ENCODE data around the gene SLC37A3.
A peak's percentile ranks its signal among the peaks of the same experiment; 100 is the strongest.
"Not testable (repeated sequence)": the region's sequence is repeated elsewhere in the genome, so short reads cannot be mapped to it uniquely, and the experiment has no call there.

SLC37A3 gene, protein sequence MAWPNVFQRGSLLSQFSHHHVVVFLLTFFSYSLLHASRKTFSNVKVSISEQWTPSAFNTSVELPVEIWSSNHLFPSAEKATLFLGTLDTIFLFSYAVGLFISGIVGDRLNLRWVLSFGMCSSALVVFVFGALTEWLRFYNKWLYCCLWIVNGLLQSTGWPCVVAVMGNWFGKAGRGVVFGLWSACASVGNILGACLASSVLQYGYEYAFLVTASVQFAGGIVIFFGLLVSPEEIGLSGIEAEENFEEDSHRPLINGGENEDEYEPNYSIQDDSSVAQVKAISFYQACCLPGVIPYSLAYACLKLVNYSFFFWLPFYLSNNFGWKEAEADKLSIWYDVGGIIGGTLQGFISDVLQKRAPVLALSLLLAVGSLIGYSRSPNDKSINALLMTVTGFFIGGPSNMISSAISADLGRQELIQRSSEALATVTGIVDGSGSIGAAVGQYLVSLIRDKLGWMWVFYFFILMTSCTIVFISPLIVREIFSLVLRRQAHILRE

DNA sequence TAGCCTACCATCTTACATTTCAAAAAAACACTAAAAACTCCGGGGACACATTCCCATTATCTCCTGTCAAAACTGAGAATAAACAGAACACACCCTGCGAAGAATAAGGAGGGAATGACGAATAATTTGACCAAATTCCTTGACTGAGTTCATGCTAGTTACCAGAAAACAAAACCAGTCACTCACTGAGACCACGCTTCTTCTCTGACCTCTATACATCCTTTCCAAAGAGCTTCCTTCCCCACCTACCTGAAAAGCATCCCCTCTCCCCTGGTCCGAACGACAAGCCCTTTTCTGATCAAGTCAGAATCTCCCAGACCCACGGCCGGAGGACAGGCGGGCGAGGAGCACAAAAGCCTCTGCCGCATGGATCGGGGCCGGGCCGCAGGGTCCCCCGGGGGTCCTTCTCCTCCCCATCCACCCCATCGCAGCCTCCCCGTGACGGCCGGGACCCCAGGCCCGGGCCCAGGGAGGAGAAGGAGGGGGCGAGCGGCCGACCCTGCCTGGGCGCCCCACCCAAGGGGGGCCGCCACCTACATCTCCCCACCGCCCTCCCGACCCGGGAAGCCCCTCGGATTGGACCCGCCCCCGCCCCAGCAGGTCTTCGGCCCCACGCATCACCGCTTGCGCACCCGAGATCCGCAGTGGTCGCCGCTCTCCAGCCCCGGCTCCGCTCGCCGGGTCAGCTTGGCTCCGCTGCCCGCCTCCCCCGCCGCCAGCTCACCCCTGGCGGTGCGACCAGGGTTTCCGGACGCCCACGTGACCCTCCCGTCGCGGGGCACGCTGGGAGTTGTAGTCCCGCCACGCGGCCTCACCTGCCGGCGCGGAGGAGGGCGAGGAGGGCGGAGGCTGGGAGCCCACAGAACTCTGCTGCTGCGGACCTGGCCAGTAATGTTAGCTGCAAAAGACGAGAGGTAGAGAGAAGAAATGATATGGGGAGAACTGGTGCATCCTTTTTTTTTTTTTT, at the start of gene SLC37A3:
SLC37A3 (minus strand) TSS at position 747 of the 967 bp plus-strand sequence. CDS start 16,004 bp downstream, outside the sequence.
- Histone ChIP-seq H3K27ac (peak within 1 kb of the TSS; percentile 76 to 99 (median 91)), H3K4me3 (peak within 1 kb of the TSS; percentile 94 to 99 (median 97))

DNA sequence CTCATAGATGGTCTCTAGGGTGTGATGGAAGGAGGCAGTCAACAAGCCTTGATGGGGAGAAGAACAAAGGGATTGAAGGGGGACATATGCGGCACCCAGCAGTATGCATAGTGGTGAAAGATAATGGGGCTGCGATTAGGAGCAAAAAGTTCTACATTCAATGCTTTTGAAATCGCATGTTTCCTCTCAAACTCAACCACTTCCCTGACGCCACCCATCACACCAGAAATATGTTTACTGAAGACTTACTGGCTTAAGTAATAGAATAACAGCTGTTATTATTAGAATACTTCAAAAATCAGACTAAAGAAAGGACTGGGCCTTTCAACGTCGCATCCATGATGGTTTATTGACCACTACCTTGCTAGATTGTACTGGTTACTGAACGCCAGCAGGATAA, 49.5 kb upstream of the SLC37A3 start:
- Histone ChIP-seq H3K27ac (no peak overlapping the region), H3K4me3 (no peak overlapping the region)

DNA sequence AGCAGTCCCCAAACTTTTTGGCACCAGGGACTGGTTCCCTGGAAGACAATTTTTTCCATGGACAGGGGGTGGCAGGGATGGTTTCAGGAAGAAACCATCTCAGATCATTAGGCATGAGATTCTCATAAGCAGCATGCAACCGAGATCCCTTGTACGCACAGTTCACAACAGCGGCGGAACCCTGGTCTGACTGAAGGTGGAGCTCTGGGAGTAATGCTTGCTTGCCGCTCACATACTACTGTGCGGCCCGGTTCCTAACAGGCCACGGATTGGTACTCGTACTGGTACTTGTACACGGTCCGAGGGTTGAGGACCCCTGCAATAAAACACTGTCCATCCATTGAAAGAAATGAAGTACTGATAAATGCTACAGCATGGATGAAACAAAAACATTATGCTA, 48.1 kb upstream of the SLC37A3 start:
- no peak overlapping the region for H3K27ac ChIP-seq
- no peak overlapping the region for H3K4me3 ChIP-seq

DNA sequence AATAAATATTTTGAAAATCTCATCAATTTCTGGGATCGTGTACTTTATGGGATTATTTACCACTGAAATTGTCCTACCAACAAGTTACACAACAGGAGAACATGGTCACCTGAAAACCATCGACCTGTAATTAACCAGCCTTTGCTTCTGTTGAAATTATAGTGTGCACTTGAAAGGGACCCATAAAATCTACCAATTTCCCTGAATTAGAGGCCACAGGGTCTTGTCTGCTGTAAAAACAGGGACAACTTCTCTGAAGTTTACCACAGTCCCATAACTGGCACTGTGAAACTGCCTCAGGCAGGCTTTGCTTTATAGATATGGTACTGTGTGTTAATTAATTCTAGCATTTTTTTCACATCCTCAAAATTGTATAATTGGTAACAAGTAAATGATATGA, 43.2 kb upstream of the SLC37A3 start:
- Histone ChIP-seq H3K4me3 (no peak overlapping the region), H3K27ac (no peak overlapping the region)

DNA sequence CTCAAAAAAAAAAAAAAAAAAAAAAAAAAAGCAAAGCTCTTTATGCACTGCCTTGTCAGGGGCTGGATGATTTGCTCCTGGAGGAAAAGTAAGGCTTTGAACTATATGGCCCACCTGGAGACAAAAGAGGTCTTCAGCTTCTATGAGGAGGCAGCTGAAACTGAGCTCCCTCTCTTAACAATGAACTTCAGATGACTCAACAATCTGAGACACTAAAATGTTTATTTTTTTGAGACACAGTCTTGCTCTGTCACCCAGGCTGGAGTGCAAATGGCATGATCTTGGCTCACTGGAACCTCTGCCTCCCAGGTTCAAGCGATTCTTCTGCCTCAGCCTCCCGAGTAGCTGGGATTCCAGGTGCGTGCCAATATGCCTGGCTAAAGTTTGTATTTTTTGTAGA, 42.3 kb upstream of the SLC37A3 start:
- no peak overlapping the region for H3K4me3 ChIP-seq
- no peak overlapping the region for H3K27ac ChIP-seq

DNA sequence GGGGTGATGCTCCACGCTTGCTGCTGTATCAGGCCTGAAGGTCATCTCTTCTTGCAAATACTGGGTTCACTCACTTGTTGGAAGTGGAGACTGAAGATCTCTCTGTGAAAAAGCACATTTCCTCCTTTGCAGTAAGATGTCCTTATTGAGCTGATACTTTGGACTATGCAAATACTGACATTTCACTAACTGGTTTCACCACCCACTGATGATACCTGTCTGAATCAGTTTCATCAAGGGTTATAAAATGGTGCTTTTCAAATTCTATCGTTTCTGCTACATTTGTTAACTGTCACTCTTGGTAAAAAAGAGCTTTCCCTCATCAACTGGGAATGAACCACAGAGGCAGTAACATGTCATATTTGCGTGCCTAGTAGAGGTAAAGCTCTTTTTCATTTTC, 41.0 kb upstream of the SLC37A3 start:
- Histone ChIP-seq H3K4me3 (no peak overlapping the region), H3K27ac (no peak overlapping the region)

DNA sequence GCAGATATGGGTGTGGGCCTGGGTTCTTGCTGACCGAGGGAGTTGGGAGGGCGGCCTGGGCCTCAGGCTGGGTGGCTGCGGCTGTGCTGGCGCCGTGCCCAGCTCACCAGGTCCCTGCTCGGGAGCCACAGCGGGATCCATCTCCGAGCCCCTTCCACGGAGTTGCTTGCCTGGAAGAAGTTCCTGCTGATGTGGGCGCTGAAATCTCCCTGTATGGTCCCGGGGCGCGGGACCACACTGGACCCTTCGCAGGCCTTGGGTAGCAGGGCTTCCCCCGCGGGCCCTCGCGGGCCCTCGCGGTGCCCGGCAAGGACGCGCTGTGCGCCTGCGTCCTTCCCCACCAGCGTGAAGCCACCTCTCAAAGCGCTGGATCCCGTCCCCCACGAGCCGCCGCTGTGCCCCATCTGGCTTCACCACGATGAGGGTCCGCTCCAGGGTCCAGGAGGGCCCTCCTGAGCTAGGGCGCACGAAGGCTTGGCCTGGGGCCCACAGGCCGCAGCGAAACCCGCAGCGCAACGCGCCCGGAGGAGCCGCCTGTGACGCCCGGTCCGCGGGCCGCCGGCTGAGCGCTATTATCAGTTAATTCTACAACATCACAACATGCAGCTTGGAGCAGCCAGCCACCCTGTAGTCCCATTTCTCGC, 37.0 kb upstream of the SLC37A3 start:
- H3K27ac ChIP-seq, result no peak overlapping the region
- peak overlapping the region in 1 of 7 experiments; percentile 8 for H3K4me3 ChIP-seq

DNA sequence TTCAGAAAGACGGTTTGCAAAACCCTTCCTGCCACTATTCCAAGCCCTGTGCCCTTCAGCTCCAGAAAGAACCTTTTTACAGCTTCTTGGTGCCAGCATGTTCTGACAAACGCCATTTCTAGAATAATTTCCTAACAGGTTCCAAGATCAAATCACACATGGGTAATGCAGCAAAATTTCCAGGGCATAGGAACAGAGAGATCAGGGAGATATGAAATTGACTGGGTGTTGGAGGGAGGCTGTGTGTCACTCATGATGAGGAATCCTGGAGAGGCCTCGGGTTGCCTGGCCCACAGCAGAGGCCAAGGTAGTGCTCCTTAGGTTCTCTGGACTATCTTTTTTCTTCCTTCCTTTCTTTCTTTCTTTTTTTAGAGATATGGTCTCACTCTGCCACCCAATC, 35.1 kb upstream of the SLC37A3 start:
- Histone ChIP-seq H3K4me3 (no peak overlapping the region), H3K27ac (no peak overlapping the region)

DNA sequence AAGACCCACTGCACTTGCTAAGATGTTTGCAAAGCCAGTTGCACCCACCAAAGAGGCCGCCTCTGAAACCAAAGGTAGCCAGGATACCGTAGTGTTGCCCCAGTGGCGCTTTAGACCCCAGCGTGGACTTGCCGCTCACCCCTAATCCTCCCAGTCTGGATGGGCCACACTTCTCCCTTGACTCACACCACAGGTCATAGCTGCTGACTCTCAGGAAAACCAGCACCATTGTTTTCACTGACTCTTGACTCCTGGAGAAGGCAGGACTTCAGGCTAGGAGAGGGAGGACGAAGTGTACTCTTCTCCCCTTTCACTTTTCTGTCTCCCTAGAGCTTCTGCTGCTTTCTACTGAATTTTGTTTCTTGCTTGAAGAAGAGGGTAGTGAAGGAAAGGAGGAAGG, 27.8 kb upstream of the SLC37A3 start:
- no peak overlapping the region for H3K4me3 ChIP-seq
- no peak overlapping the region for H3K27ac ChIP-seq

DNA sequence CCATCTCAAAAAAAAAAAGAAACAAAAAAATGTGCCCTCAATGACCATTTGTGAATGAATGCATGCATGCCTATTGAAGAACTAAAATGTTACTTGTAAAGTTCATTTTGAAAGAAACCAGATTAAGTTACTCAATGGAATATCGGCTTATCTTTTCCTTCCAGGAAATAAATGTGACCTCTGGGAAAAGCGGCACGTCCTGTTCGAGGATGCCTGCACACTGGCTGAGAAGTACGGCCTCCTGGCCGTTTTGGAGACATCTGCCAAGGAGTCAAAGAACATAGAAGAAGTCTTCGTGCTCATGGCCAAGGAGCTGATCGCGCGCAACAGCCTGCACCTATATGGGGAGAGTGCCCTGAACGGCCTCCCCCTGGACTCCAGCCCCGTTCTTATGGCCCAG, 27.4 kb upstream of the SLC37A3 start:
- Histone ChIP-seq H3K4me3 (no peak overlapping the region), H3K27ac (no peak overlapping the region)

DNA sequence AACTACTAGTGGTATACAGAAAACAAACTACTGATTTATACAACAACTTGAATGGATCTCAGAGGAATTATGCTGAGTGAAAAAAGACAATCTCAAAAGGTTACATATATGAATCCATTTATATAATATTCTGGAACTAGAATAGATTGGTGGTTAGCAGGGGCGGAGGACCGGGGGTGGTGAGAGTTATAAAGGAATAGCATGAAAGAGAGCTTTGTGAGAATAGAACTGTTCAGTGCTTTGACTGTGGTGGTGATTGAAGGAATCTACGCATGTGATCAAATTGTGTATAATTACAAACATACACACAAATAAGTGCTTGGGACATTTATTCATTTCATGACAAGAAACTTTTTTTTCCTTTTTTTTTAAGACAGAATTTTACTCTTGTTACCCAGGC, 25.2 kb upstream of the SLC37A3 start:
- no peak overlapping the region for H3K27ac ChIP-seq
- no peak overlapping the region for H3K4me3 ChIP-seq

DNA sequence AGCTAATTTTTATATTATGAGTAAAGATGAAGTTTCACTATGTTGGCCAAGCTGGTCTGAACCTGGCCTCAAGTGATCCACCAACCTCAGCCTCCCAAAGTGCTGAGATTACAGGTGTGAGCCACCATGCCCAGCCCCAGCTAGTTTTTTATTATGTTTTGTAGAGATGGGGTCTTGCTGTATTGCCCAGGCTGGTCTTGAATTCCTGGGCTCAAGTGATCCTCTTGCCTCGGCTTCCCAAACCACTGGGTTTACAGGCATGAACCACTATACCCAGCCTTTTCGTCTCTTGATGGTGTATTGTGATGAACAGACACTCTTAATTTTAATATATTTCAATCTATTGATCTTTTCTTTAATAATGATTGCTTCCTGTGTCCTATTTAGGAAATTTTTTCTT, 23.2 kb upstream of the SLC37A3 start:
- H3K4me3 ChIP-seq, result no peak overlapping the region

DNA sequence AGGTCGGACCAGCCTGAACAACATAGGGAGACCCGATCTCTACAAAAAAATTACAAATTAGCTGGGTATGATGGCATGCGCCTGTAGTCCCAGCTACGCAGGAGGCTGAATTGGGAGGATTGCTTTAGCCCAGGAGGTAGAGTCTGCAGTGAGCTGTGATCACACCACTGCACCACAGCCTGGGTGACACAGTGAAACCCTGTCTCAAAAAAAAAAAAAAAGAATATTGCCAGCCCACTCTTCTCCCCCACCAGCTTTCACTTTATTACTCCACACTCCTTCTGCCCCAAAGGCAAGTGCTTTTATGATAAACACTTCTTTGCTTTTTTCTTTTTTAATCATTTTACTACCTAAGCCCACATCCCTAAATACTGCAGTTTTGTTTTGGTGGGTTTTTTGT, 20.3 kb upstream of the SLC37A3 start:
- Histone ChIP-seq H3K27ac (no peak overlapping the region), H3K4me3 (no peak overlapping the region)

More for the DNA sequence above, 23.2 kb upstream of the SLC37A3 start:
- no peak overlapping the region for H3K27ac ChIP-seq

DNA sequence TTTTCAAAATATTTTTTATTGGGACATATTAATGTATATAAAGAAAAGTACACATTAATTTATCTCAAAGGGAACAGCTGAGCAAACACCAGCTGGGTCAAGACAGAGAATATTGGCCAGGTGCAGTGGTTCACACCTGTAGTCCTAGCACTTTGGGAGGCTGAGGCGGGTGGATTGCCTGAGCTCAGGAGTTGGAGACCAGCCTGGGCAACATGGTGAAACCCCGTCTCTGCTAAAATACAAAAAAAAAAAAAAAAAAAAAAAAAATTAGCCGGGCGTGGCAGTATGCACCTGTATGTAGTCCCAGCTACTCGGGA, 19.8 kb upstream of the SLC37A3 start:
- H3K27ac ChIP-seq, H3K4me3 ChIP-seq: not testable (repeated sequence)

DNA sequence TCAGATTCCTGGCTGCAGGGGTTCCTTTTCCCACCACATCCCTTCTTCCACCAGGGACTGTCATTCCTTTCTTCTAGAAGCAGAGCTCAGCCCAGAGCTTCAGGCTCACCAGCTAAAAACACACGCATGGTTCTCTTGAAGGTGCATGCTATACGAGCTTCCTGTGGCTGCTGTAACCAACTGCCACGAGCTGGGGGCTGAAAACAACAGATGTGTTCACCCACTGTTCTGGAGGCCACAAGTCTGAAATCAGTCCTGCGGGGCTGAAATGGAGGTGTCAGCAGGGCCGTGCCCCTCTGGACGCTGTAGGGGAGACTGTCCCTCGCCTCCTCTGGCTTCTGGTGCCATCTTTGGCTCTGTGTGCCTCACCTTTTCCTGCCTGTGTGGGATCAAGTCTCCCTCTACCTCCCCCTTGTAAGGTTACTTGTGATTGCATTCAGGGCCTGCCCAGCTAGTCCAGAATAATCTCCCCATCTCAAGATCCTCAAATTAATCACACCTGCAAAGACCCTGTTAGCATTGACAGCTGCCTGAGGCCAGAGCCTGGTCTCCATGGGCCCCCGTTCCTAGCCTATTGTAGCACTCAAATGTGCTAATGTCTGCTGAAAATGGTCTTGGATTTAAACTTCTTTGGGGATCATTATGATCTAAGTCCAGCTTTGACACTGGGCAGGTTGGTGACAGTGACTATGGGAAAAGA, 19.3 kb upstream of the SLC37A3 start:
- Histone ChIP-seq H3K4me3 (no peak overlapping the region), H3K27ac (no peak overlapping the region)

DNA sequence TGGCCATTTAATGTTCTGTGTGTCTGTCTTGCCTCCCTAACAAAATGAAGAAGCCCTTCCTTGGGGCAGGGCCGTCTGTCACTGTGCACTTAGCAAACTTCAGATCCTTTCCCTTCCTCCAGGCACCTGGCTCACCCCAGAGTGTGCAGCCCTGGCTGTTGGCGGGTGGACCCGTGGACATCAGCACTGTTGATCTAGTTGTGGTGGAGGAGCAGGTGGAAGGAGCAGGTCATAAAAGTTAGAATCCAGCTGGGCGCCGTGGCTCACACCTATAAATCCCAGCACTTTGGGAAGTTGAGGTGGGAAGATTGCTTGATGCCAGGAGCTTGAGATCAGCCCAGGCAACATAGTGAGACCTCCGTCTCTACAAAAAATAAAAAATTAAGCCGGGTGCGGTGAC, 18.2 kb upstream of the SLC37A3 start:
- no peak overlapping the region for H3K27ac ChIP-seq
- H3K4me3 ChIP-seq, result no peak overlapping the region

DNA sequence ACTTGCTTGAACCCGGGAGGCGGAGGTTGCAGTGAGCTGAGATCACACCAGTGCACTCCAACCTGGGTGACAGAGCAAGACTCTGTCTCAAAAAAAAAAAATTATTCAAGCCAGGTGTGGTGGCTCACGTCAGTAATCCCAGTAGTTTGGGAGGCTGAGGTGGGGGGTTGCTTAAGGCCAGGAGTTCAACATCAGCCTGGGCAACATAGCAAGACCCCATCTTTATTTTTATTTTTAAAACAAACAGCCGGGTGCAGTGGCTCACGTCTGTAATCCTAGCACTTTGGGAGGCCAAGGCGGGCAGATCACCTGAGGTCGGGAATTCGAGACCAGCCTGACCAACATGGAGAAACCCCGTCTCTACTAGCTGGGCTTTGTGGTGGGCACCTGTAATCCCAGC, 17.5 kb upstream of the SLC37A3 start:
- not testable (repeated sequence) for H3K27ac ChIP-seq, H3K4me3 ChIP-seq

DNA sequence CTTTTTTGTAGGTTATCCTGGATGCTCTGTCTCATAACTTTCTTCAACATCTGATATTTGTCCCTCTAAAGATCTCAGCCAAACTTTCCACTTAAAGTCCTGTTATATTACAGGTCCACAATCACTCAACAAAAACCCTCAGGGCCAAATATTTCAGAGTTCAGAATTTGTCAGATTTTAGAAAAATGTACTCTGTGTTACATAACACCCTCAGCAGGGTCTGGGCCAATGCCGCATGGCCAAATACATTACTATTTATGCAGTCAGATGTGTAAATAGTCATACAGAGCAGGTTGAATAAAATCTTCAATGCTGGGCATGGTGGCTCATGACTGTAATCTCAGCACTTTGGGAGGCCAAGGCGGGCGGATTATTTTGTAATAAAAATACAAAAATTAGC, 17.0 kb upstream of the SLC37A3 start:
- Histone ChIP-seq H3K4me3 (no peak overlapping the region), H3K27ac (no peak overlapping the region)

DNA sequence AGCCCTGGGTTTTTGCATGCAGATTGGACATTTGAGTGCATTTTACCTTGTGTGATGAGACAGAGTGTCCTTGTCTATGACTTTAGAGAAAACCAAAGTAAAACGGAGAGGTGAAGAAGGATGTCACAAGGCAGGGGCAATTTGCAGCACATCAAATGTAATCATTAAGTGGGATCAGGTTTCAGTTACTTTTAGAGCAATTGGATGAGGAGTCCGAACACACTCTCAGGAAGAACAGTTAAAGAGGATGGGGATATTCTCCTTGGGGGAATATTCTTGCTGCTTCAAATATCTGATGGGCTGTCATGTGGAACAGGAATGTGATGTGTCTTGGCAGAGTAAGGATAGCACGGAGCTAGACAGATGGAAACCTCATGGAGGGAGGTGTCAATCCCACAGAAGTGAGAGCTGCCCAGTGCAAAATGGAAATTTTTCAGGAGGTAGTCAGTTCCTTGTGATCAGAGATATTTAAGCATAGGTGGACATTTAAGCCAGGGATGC, 6.3 kb upstream of the SLC37A3 start:
- Histone ChIP-seq H3K27ac (peak overlapping the region in 6 of 21 experiments; percentile 45 to 77 (median 73)), H3K4me3 (peak overlapping the region in 2 of 7 experiments; percentile 39 to 53)
